ENCODE data around the gene ZNF341. TPM values are rescaled to one million over a fixed set of nuclear protein-coding genes. Genes with fewer than 3 reads are reported as not detected.
"Not testable (repeated sequence)": the region's sequence is repeated elsewhere in the genome, so short reads cannot be mapped to it uniquely, and the experiment has no call there.

The ZNF341 gene
- total RNA-seq, 2 experiments from 2014 or later: 5.8 to 6.8 TPM

DNA sequence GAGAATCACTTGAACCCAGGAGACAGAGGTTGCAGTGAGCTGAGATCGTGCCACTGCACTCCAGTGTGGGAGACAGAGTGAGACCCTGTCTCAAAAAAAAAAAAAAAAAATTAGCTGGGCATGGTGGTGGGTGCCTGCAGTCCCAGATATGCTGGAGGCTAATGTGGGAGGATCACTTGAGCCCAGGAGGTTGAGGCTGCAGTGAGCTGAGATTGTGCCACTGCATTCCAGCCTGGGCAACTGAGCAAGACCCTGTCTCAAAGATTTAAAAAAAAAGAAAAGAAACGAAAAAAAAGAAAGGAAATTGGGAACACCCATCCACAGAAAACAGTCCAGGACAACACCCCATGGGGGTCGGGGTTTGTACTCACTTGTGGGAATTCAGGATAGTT is 60.8 kb downstream of the ZNF341 start:
- H3K36me3 Mint-ChIP-seq (ENCODE audit: low read depth): peaks cover 10% of the 10 kb centered on the region
- H3K27ac Mint-ChIP-seq: not testable (repeated sequence)
- intact Hi-C loops (cut with micrococcal nuclease): loop anchor here (1.0 to 5.0 kb wide), 3 partner anchors 50 to 337 kb away; no protein-coding TSS in a partner anchor

DNA sequence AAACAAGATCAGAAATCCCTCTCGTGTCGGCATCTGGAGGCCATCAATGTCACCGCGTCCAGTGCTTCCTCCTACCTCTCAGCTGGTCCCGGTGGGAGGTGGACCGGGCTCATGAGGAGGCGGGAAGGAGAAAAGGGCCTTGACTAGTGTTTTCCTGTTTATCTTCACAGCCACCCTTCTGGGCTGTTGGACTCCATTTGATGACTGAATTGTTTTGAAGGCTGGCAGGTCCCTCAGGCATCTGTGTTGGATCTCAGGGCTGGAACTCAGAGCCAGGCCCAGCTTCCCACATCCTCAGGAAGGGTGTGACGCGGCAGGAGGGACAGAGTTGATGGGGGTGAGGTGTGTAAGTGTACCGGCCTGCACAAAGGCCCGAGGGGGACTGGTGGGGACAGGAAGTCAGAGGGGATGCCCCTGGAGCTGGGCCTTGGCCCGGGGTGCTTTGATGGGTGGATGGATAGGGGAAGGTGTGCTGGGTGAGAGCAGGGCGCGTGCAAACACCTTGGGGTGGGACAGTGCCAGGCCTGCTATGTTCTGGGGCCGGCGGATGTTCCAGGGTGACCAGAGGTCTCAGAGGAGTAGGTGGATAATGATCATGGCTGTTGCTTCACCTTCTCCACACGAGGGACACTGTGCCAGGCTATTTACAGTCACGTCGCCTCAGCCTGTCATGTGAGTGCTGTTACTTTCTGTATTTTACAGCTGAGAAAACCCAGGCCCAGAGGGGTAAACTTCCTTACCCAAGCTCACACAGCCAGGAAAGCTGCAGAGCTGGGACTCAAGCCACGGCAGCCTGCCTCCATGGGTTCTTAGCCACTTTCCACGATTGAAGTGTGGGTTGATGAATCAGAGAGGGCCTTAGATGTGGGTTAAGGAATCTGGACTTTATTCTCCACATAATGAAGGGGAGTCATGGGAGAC is 61.5 kb downstream of the ZNF341 start:
- Mint-ChIP-seq H3K27ac (no peak overlapping the region), H3K27me3 (ENCODE audit: low read depth) (no peaks in the 10 kb centered on the region)
- intact Hi-C loops (cut with micrococcal nuclease): loop anchor here (5.0 kb wide), 1 partner anchor 49 kb away; no protein-coding TSS in a partner anchor

More for the DNA sequence above, 60.8 kb downstream of the ZNF341 start:
- H3K4me3 Mint-ChIP-seq; H3K9me3 Mint-ChIP-seq; DNase-seq; H3K27me3 Mint-ChIP-seq (ENCODE audit: low read depth); H3K4me1 Mint-ChIP-seq (ENCODE audit: low read depth): not testable (repeated sequence)
- CTCF ChIA-PET: interaction anchor here (0.6 to 4.3 kb wide), 21 partner anchors 9 to 494 kb away, joined by 3 to 25 read pairs (median 4); partner anchors contain the start of gene CHMP4B

DNA sequence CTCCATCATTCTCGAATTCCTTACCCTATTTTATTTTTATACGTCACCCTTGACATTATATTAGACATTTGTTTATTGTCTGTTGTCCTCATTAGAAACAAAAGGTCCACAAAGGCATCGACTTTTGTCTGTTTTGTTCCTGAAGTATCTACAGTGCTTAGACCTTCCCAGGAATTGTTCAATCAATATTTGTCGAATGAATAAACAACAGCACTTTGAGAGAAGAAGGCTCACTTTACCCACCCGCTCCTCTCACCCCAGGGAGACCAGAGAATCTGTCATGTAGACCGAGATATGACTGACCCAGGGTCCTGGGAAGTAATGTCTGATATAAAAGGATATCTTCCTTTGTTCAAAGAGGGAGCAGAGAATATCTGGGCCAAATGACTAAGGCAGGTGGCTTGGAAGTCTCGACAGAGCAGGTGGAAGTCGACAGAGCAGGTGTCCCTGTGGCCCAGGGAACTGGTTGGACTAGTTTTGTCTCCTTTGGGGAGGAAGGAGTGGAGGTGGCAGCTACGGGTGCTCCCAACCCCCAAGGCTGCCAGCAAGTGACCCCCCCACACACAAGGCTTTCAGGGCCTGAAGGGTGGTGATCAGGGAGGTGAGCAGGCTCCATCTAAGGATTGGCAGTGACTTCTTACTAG is 64.6 kb downstream of the ZNF341 start:
- Mint-ChIP-seq H3K27ac (no peak overlapping the region), H3K4me1 (ENCODE audit: low read depth) (no peaks in the 10 kb centered on the region), H3K27me3 (ENCODE audit: low read depth) (no peaks in the 10 kb centered on the region), H3K4me3 (no peak overlapping the region), H3K36me3 (ENCODE audit: low read depth) (no peaks in the 10 kb centered on the region), H3K9me3 (no peaks in the 10 kb centered on the region)
- intact Hi-C loops (cut with micrococcal nuclease): no loop called here
- CTCF ChIA-PET: no interaction called here
- DNase-seq: no peak

More for the DNA sequence above, 61.5 kb downstream of the ZNF341 start:
- CTCF ChIA-PET: interaction anchor here (0.6 to 4.3 kb wide), 17 partner anchors 10 to 495 kb away, joined by 3 to 25 read pairs (median 4); partner anchors contain the start of gene CHMP4B
- peak; percentile 7 for DNase-seq
- H3K36me3 Mint-ChIP-seq (ENCODE audit: low read depth): peaks cover 10% of the 10 kb centered on the region
- no peaks in the 10 kb centered on the region for H3K9me3 Mint-ChIP-seq
- H3K4me1 Mint-ChIP-seq (ENCODE audit: low read depth): no peaks in the 10 kb centered on the region
- H3K4me3 Mint-ChIP-seq: no peak overlapping the region

DNA sequence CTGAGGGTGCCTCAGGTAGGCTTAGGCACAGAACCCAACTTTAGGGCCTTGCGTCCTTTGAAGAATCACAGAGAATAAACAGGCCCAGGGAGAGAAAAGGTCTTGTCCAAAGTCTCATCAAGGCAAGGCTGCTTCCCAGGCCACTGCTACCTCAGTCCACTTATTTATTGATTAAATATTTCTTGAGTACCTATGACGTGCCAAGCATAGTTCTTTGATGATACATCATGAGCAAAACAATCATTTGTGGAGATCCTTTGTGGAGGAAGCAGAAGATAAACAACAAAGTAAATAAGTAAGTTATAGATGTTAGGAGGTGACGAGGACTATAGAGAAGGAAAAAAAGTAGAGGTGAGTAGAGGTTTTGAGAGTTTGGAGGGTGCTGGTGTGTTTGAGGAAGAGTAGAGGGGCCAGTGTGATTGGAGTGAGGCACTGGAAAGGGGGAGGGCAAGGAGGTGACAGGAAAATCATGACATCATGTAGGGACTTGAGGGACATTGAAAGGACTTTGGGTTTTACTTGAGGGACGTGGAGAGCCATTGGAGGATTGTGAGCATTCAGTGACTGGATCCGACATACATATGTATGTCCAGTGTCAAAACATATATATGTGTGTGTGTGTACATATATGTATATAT is 65.2 kb downstream of the ZNF341 start:
- intact Hi-C loops (cut with micrococcal nuclease): no loop called here
- Mint-ChIP-seq H3K4me3 (no peak overlapping the region), H3K36me3 (ENCODE audit: low read depth) (no peaks in the 10 kb centered on the region), H3K9me3 (no peaks in the 10 kb centered on the region), H3K27me3 (ENCODE audit: low read depth) (no peaks in the 10 kb centered on the region), H3K4me1 (ENCODE audit: low read depth) (no peaks in the 10 kb centered on the region), H3K27ac (no peak overlapping the region)
- no peak for DNase-seq
- CTCF ChIA-PET: no interaction called here

DNA sequence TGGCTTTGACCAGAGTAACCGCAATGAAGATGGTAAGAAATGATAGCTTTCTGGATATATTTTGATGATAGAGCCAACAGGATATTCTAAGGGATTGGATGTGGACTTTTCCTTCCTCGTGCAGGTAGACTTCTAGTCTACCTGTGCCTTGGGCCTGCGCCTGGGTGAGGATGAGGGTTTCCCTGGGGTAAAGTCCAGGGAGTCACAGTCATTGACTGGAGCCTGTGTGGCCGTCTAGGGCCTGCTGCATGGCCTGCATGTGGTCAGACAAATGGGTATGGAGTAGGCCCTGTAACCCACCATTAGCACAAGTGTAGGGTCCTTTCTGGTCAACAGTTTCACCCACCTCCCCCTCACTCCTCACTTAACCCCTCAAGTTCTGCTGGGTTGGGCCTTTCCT is 66.6 kb downstream of the ZNF341 start:
- H3K27ac Mint-ChIP-seq: no peak overlapping the region
- intact Hi-C loops (cut with micrococcal nuclease): no loop called here

DNA sequence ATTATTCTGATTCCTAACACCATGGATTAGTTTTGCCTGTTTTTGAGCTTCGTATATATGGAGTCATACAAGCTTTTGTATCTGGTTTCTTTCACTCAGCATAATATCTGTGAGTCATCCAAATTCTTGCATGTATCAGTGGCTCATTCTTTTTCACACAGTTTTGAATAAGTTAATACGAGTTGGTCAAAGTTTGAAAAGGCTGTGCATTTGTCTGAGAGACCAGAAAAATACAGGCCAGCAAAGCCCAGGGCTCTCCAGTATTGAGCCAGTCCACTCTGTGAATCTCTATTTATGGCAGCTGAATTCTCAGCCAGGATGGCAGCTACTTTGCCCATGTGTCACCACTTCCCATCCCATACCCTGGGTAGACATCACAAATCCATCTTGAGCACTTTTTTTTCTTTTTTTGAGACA is 72.1 kb downstream of the ZNF341 start:
- H3K4me1 Mint-ChIP-seq (ENCODE audit: low read depth): no peaks in the 10 kb centered on the region
- CTCF ChIA-PET: interaction anchor here (1.8 kb wide), 1 partner anchor 12 kb away, joined by 6 read pairs; no protein-coding TSS in a partner anchor
- no peaks in the 10 kb centered on the region for H3K27me3 Mint-ChIP-seq (ENCODE audit: low read depth)
- DNase-seq: no peak
- no peak overlapping the region for H3K27ac Mint-ChIP-seq
- no peak overlapping the region for H3K4me3 Mint-ChIP-seq
- no peaks in the 10 kb centered on the region for H3K36me3 Mint-ChIP-seq (ENCODE audit: low read depth)
- H3K9me3 Mint-ChIP-seq: no peaks in the 10 kb centered on the region
- intact Hi-C loops (cut with micrococcal nuclease): no loop called here

More for the DNA sequence above, 66.6 kb downstream of the ZNF341 start:
- Mint-ChIP-seq H3K27me3 (ENCODE audit: low read depth) (no peaks in the 10 kb centered on the region), H3K4me1 (ENCODE audit: low read depth) (no peaks in the 10 kb centered on the region), H3K36me3 (ENCODE audit: low read depth) (no peaks in the 10 kb centered on the region), H3K9me3 (no peaks in the 10 kb centered on the region), H3K4me3 (no peak overlapping the region)
- DNase-seq: no peak
- CTCF ChIA-PET: no interaction called here

DNA sequence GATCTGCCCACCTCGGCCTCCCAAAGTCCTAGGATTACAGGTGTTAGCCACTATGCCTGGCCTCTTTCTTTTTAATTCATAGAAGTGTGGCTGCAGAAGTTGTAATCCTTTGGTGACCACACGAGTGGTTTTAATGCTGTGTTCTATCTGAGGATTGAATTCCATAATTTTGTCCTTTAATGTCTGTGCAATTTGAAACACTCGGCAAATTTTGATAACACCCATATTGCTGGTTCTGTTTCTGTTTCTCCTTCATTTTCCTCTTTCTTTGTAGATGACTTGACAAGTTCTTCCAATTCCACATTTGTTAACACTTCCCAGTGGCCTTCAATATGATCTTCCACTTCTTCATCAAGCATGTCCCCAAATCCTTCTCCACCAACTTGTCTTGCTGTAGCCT is 76.6 kb downstream of the ZNF341 start:
- no peak overlapping the region for H3K4me3 Mint-ChIP-seq
- no peaks in the 10 kb centered on the region for H3K9me3 Mint-ChIP-seq
- no peaks in the 10 kb centered on the region for H3K27me3 Mint-ChIP-seq (ENCODE audit: low read depth)
- peaks cover 17% of the 10 kb centered on the region for H3K4me1 Mint-ChIP-seq (ENCODE audit: low read depth)
- CTCF ChIA-PET: interaction anchor here (0.7 kb wide), 1 partner anchor 931 kb away, joined by 4 read pairs; no protein-coding TSS in a partner anchor
- DNase-seq: no peak
- peaks cover 10% of the 10 kb centered on the region for H3K36me3 Mint-ChIP-seq (ENCODE audit: low read depth)
- intact Hi-C loops (cut with micrococcal nuclease): no loop called here
- no peak overlapping the region for H3K27ac Mint-ChIP-seq

DNA sequence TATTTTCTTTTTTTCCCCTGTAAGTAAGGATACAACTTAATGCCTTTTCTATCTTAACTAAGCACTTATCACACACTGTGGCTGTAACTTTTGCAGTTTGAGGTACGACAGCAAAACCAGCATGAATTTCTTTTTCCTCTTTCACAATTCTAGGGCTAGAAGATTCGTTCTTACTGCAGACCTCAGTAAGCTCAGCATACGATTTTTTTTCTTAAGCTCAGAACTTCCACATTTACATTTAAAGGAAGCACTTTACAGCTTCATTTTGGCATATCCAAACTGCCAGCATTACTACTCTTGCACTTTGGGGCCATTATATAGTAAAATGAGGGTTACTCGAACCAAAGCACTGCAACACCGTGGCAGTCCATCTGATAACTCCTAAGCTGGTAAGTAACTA is 78.5 kb downstream of the ZNF341 start:
- intact Hi-C loops (cut with micrococcal nuclease): loop anchor here (2.0 to 5.0 kb wide), 4 partner anchors 143 to 867 kb away; partner anchors contain the start of genes ACTL10, ITCH and PIGU
- peaks cover 15% of the 10 kb centered on the region for H3K36me3 Mint-ChIP-seq (ENCODE audit: low read depth)

DNA sequence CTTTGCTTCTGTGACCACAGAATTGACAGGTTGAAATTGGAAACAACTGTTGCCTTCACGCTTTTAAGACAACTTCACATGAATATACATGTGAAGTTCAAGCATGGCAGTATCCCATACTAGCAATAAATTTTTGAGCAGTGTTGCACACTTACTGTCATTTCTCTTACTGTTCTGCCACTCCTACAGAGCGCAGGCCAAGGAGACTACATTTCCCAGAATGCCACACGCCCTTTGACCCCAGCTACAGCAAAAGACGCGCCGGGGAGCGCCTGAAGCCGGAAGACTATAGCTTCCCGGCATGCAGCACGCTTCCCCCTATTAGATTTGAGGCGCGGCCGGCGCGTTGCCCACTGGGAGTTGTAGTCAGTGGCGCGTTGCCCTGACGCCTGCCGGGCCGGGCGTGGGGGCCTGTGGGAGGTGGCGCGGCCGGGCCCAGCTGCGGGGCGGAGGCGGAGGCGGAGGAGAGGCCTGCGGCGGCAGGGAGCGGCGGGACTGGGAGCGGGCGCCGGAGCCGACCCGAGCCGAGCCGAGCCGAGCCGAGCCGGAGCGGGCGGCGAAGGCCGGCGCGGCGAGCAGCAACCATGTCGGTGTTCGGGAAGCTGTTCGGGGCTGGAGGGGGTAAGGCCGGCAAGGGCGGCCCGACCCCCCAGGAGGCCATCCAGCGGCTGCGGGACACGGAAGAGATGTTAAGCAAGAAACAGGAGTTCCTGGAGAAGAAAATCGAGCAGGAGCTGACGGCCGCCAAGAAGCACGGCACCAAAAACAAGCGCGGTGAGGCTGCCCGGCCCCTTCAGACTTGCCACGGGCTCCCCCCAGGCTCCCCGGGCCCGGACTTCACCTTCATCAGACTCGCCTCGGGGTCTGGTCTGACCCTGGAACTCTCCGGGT is 79.3 kb downstream of the ZNF341 start, which contains the start of gene CHMP4B:
CHMP4B (plus strand) TSS at position 464 of the 891 bp plus-strand sequence; CDS start at position 585, 121 bp downstream.
- Mint-ChIP-seq H3K9me3 (no peaks in the 10 kb centered on the region), H3K4me3 (peak within 1 kb of the TSS; percentile 87), H3K27ac (peak within 1 kb of the TSS; percentile 87), H3K27me3 (ENCODE audit: low read depth) (no peaks in the 10 kb centered on the region), H3K36me3 (ENCODE audit: low read depth) (peaks cover 16% of the 10 kb centered on the region), H3K4me1 (ENCODE audit: low read depth) (peaks cover 42% of the 10 kb centered on the region)
- CTCF ChIA-PET: interaction anchor here (1.2 to 2.7 kb wide), 2 partner anchors 18 to 48 kb away, joined by 5 to 14 read pairs; no protein-coding TSS in a partner anchor
- intact Hi-C loops (cut with micrococcal nuclease): loop anchor here (1.0 to 5.0 kb wide), 12 partner anchors 33 to 866 kb away; partner anchors contain the start of genes ACTL10, AHCY, E2F1 and EIF2S2
- peak; percentile 99 for DNase-seq

More for the DNA sequence above, 78.5 kb downstream of the ZNF341 start:
- Mint-ChIP-seq H3K4me1 (ENCODE audit: low read depth) (peaks cover 33% of the 10 kb centered on the region), H3K27me3 (ENCODE audit: low read depth) (no peaks in the 10 kb centered on the region), H3K27ac (no peak overlapping the region), H3K4me3 (no peak overlapping the region), H3K9me3 (no peaks in the 10 kb centered on the region)
- no peak for DNase-seq
- CTCF ChIA-PET: interaction anchor here (1.0 to 2.7 kb wide), 3 partner anchors 17 to 103 kb away, joined by 5 to 14 read pairs (median 9); no protein-coding TSS in a partner anchor

DNA sequence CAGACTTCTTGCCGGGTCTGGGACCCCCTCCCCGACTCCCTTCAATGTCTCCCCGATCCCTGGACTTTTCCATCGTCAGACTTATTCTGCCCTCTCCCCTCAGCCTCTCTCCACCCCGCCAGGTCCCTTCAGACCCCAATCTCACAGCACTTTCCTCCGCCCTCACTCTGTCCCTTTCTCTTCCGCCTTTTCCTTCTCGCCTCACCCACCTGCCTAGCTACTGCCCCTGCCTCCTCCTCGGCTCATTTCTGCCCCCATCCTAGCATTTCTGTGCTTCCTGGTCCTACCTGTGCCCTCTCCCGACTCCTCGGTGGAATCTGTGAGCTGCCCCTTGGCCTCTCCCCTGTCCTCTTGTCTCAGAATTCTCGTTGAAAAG is 80.0 kb downstream of the ZNF341 start:
- Mint-ChIP-seq H3K27ac (peak overlapping the region; percentile 87), H3K9me3 (no peaks in the 10 kb centered on the region), H3K4me1 (ENCODE audit: low read depth) (peaks cover 48% of the 10 kb centered on the region), H3K36me3 (ENCODE audit: low read depth) (peaks cover 16% of the 10 kb centered on the region), H3K27me3 (ENCODE audit: low read depth) (no peaks in the 10 kb centered on the region), H3K4me3 (peak overlapping the region; percentile 87)
- intact Hi-C loops (cut with micrococcal nuclease): loop anchor here (1.0 to 5.0 kb wide), 14 partner anchors 33 to 866 kb away; partner anchors contain the start of genes ACTL10, AHCY, E2F1 and EIF2S2
- DNase-seq: peak; percentile 18
- CTCF ChIA-PET: interaction anchor here (2.7 kb wide), 1 partner anchor 19 kb away, joined by 14 read pairs; no protein-coding TSS in a partner anchor

Data from activated naive CD4-positive, alpha-beta T cell treated with anti-CD3 and anti-CD28 coated beads for 36 hours (primary cell).